HG03159 (cell line): Measurements from ENCODE around the gene SETD5.

ENCODE experiments used
- ATAC-seq: cut with Tn5 transposase; IDR thresholded peaks from one replicate; pipeline ENCODE4 v1.9.1; 2021; ENCODE audit warnings: mild to moderate bottlenecking, moderate library complexity; ENCODE audit not compliant: unreplicated experiment

The SETD5 gene

DNA sequence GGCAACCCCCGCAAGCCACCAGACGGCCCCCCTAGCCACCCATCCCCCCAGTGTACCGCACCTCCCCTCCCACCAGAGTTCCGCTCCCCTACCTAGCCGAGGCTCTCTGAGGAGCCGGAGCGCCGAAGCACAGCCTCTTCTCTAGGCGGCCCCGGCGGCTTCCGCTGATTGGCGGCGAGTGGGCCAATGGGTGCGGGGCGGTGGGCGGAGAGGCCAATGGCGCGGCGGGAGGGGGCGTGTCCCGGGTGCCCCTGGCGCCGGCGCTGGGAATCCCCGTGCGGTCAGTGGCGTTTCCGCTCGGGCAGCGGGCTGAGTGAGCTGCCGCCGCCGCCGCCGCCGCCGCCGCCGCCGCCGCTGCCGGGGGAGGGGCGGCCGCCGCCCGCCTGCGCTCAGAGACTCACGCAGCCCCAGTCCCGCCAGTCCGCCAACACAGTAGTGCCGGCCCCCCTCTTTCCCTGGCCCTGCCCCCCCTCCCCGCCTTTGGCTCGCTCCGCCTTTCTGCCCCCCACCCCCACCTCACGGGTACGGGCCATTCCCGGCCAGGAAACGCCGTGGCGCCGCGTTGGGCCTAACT, at the start of gene SETD5:
Gene SETD5, plus strand, starts transcription at position 284 of the 574 bp plus-strand sequence. CDS start 31,324 bp downstream, outside the sequence.
- peak; percentile 52 for ATAC-seq

GRCh38 chr3:9347887-9348286, 49.5 kb upstream of the SETD5 start:
- no peak for ATAC-seq

GRCh38 chr3:9349321-9350117, 47.9 kb upstream of the SETD5 start:
- no peak for ATAC-seq

DNA sequence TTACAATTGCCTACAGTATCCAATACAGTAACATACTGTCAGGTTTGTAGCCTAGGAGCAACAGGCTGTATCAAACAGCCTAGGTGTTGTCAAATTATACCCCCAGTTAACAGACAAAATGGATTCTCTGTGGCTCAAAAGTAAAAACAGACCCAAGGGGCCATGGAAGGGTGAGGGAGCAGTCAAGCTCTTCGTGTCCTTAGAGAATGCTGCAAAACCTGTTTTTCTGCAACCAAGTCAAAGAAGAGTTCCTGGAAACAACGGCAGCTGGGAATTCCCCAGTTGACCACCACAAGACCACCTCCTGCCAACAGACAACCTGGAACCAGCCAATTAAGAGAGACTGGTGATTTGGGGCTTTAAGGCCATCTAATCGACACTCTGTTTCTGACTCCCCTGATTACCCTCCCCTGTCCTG, 45.7 kb upstream of the SETD5 start:
- ATAC-seq: no peak

DNA sequence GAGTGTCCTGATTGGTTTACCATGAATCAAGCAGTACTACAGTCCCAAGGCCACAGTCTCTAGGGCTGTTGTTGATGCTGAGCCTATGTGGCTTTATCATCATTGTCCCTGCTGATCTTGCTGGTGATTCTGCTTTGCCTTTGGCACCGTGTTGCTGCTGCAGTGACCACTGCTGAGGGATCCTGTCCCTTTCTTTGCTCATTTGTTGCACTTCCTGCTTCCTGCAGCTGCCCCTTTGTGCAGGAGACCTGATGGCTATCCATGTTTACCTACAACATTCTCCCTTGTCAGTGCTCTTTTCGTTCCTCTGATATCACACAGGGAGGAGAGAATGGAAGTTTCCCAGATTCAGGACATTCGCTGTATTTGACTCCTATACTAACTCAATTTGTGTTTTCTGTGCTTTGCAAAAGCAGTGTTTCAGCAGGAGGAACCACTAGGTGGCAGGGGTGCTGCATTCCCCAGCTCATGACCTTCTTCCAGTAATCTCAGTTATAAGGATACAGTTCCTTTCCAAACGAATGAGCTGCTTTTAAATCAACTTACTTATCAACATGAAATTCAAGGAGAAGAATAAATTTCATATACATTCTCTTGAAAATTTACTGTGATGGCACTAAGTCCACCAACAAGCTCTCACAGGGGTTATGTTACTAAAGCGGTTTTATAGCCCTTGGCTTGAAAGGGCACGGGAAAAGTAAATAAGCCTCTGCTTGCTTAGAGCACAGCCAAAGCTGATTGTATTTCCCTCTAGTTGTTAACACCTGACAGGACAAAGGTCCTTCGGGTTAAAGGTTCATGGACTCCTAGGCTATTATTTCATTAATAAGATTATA, 44.3 kb upstream of the SETD5 start:
- ATAC-seq: no peak

GRCh38 chr3:9361691-9362388, 35.6 kb upstream of the SETD5 start:
- no peak for ATAC-seq

GRCh38 chr3:9362731-9363530, 34.5 kb upstream of the SETD5 start, which contains the start of gene THUMPD3:
Gene THUMPD3 (plus strand): TSS chr3:9363054. CDS start chr3:9365069, 2,015 bp downstream.
- peak; percentile 93 for ATAC-seq

GRCh38 chr3:9369508-9369907, 27.9 kb upstream of the SETD5 start:
- no peak for ATAC-seq

DNA sequence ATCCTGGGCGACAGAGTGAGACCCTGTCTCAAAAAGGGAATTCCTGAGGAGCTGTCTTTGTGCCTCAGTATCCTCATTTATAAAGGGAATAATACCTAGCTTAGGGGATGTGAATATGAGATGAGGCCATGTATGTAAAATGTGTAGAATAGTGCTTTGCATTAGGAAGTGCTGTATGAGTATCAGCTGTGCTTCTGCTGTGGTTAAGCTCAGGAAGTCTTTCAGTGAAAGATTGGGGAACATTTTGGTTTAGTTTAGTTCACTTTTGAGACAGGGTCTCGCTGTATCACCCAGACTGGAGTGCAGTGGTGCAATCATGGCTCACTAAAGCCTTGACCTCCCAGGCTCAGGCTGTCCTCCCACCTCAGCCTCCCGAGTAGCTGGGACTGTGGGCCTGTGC, 23.9 kb upstream of the SETD5 start:
- ATAC-seq: no peak

DNA sequence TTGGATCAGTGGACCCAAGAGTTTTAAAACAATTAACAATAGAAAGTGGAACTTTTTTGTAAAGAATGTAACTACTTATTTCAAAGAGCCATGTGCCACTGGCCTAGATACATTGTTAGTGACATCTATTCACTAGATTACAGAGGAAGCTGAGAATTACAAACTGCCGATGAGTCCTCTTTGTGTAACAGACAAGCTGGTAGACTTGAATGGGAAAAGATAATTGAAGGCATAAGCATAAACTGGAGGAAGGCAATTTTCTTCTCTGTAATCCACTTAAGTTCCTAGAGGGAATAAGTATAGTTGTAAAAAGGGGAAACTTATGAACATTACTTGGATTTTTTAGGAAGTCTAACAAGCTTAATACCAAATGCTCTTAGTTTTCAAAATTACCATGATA, 19.4 kb upstream of the SETD5 start:
- no peak for ATAC-seq

DNA sequence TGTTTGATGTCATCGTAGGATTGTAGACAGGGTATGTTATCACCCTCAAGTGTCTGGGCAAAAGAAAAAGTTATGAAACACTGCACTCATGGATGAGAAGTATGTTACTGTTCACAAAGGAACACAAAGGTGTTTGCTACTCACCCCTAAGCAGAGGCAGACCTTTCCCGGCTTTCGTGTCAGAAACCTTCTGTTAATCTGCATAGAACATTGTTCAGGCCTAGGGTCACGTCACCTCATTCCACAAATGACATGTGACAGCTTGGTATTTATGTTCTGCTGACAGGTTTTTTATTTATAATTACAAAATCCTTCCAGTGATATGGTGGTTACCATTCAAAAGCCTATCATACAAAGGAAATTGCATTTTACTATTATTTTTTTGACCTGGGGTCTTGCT, 18.1 kb upstream of the SETD5 start:
- ATAC-seq: no peak

DNA sequence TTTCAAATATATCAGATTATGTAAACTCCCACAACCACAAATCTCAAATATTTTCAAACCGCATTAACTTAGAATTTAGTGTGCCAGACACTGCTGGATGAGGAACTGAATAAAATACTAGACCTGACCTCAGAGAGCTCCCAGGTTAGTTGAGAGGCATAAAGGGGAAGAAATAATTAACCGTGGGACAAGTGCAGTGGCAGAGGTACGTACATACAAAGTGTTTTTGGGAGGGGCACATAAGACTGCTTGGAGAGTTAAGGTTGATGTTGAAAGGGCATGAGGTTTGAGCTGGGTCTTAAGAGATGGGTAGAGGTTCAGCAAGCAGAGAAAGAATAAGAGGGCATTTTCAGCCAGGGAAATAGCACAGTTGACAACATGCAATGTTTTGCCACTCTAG, 17.4 kb upstream of the SETD5 start:
- no peak for ATAC-seq

DNA sequence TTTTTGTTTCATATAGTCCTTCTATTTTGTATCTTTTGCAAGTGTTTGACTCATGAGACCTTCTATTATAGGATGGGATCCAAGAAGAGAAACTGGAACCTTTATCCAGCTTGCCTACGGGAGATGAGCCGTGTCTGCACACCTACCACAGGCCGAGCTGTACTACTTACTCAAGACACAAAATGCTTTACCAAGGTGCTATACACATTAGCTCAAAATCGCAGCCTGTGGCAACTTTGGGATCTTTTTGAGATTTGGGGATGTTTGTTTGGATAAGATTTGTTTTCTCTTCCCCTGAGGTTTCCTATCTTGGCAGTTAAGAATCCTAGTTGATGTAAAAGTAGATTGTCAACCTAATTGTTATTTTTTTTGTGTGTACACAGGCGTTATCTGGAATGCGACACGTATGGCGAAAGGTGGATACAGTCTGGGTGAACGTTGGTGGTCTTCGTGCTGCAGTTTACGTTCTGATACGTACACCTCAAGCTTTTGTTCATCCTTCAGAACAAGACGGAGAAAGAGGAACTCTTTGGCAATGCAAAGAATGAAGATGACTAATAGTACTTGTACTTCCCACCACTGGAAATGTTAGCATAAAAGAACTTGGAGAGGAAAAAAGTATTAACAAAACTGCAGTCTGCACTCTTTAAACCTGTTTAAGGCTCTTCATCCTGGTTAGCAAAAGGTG, 13.1 kb upstream of the SETD5 start:
- no peak for ATAC-seq

DNA sequence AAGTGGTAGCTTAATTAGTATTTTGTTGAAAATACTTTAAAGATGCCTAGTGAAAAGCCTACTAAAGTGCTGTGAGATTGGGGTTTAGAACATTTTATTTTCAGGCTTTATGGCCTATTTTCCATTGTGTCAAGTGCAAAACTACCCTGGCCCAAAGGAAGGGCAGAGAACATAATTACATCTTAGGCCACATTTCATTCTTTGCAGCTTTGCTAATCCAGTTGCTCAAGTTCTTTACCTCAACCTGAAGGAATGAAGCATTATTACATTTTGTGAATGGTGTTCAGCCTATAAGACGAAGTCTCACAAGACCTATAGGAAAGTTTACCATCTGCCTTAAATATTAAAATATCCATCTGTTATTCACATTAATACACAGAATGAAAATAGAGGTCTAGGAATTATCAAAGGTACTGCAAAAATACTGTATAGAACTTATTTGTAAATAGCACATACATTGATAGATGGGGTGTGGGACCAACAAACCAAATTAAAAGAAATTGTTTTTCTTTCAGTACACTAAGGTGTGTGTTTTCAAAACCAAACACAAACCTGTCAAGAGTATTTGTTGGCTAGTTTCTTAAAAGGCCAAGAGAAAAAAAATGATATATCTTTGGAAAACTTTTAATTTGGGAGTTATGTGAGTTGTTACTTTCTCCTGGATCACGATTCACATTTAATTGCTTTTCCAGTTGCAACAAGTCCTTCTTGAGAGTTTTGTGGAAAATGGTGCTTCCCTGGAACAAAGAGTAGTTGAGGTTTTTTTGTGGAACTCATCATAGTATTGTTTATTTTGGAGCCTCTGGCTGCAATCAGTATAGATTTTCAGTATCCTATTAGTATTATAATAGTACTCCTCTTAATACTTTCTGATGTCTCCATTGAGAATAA, 12.0 kb upstream of the SETD5 start:
- no peak for ATAC-seq

DNA sequence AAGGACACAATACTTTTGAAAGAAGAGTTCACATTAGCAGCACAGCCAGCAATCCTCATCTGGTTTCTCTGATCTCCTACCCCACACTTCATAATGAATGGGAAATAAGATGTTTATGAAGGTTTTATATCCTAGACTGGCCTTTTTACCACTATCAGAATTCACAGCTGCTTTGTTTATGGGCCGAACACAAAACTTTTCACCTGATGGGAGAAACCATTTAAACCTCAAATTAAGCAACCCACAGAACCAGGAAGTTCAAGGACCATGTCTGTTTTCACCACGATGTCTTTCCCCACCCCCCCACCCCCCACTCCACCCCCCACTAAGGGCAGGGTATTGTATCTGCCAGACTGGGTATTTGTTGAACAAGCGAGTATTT, 11.3 kb upstream of the SETD5 start:
- ATAC-seq: no peak

DNA sequence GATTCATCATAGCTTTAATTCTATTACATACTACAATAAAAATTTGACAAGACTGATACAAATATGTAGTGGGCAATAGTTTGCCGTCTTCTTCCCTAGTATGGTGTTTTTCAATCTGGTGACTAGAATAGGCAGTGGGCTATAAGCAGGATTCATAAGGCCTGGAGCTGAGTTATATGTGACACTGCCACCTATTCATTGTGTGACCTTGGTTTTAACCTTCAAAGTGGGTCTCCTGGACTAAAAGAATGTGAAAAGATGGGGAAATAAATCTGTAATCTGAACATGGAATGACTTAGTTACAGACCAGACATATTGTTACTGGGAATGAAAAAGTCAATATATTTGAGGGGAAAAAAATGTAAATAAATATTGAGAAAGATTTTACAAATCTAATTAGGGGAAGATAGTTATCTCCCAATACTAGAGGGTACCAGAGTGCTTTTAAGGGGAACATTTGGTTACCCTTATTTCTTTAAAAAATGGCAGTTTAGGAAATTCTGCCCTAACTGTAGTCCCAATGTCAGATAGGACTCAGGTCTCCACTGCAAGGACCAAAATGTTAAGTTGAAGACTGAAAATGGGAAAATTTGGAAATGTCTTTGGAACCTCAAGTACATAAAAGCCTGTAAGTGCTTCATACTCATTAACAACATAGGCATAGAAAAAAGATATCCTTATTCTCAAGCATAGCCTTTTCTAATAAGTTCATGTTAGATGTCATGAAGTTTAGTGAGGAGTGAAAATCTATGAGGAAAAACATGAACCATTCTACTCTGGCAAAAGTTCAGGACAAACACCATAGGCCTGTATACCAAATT, 10.7 kb upstream of the SETD5 start:
- ATAC-seq: no peak

DNA sequence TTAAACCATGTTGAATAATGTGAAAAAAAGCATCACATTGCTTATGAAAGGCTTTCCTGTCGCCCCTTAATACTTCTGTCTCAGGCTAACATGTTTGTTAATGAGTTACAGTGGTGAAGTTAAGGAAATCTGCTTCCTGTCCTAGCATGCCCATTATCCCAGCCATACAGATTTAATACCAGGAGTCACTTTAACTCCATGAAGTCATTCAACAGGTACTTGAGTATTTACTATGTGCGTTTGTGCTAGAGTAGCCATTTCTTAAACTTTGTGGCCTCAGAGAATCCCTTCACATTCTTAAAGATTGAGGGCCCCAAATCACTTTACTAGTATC, 10.1 kb upstream of the SETD5 start:
- no peak for ATAC-seq

DNA sequence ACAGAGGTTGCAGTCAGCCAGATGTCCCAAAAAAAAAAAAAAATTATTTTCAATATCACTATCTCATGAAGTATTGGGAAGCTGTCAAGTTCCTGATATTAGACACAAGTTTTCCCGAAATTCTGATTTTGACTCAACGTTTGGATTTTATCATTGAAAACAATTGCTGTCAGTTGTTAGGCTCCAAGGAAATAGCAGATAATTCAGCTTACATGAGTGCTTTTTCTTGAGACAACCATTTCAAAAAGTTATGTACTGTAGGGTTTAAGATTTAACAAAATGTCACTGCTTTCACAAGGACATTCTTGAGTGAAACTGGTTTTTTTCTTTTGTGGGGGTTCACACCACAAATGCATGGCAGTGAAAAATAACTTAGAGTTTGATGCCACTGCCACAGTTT, 9.3 kb upstream of the SETD5 start:
- ATAC-seq: no peak
